Stomach smooth muscle (tissue), 2 donors: ENCODE measurements around the gene C1QTNF6.
"Not testable (repeated sequence)": the region's sequence is repeated elsewhere in the genome, so short reads cannot be mapped to it uniquely, and the experiment has no call there.

Experiments
- H3K27ac ChIP-seq: one replicate; pipeline ENCODE4 v1.7.0; 2013; ENCODE audit warnings: mild to moderate bottlenecking, low read length, inconsistent platforms
- H3K27me3 ChIP-seq, 2 donors: one replicate each; pipeline ENCODE4 v1.7.0; 2013; ENCODE audit warnings: low read length in 2 of 2; ENCODE audit not compliant: insufficient read depth in 2 of 2, control insufficient read depth in 1 of 2
- H3K36me3 ChIP-seq, 2 donors: one replicate each; pipeline ENCODE4 v1.7.0; 2013; ENCODE audit warnings: low read length in 2 of 2; ENCODE audit not compliant: control insufficient read depth in 2 of 2, insufficient read depth in 2 of 2
- H3K4me1 ChIP-seq: one replicate; pipeline ENCODE4 v1.7.0; 2013; ENCODE audit warnings: low read length; ENCODE audit not compliant: control insufficient read depth, insufficient read depth
- H3K4me3 ChIP-seq, 2 donors: one replicate each; pipeline ENCODE4 v1.7.0; 2013; ENCODE audit warnings: low read length in 2 of 2
- H3K9ac ChIP-seq, 2 donors: one replicate each; pipeline ENCODE4 v1.7.0; 2013; ENCODE audit warnings: low read length in 2 of 2, mild to moderate bottlenecking in 1 of 2
- H3K9me3 ChIP-seq, 2 donors: one replicate each; pipeline ENCODE4 v1.7.0; 2013; ENCODE audit warnings: low read length in 2 of 2; ENCODE audit not compliant: control insufficient read depth in 2 of 2
- donor health status: healthy.
- donor health status: Pancreatic carcinoma.

C1QTNF6 gene

GRCh38 chr22:37187891-37188761, at the start of gene C1QTNF6:
TSS of gene C1QTNF6 (minus strand) at chr22:37188247. CDS start at chr22:37188213, 34 bp downstream.
- Histone ChIP-seq H3K4me3 (peak within 1 kb of the TSS; percentile 34 to 66), H3K9me3 (no peaks in the 10 kb centered on the region), H3K36me3 (no peaks in the 10 kb centered on the region), H3K27me3 (peaks cover 0 to 8% of the 10 kb centered on the region in 2 donors), H3K27ac (peak within 1 kb of the TSS; percentile 69), H3K4me1 (peaks cover 21% of the 10 kb centered on the region), H3K9ac (peak within 1 kb of the TSS; percentile 50 to 71)

DNA sequence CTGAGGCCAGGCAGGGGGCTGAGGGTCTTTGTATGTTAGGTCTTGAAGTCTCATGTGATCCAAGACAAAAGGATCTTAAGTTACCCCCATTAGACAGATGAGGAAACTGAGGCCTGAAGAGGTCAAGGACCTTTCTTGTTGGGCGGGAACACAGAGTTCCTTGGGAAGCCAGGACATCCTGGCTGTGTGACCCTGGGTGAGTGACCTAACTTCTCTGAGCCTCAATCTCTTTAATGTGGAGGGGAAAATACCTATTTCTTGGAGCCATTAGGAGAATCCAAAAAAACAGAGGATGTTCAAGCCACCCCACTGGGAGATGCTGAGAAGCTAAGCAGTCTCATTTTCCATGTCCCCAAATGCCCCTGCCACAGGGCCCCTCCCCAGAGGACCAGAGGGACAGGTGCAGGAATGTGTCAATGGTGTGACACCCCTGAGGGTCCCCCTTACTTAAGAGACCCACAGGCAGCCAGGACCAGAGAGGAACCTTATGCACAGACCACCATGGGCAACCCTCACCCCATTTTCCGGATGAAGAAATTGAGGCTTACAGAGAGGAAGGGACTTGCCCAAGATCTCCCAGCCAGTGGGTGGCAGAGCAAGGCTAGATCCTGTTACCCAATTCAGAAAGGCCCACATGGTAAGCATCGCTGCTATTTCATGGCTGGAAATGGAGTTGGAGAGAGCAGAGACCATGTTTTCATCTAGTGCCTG, 48.0 kb upstream of the C1QTNF6 start:
- Histone ChIP-seq H3K4me1 (no peaks in the 10 kb centered on the region), H3K27me3 (peaks cover 28 to 33% of the 10 kb centered on the region in 2 donors), H3K27ac (no peak overlapping the region), H3K4me3 (no peak overlapping the region), H3K36me3 (no peaks in the 10 kb centered on the region), H3K9ac (no peak overlapping the region), H3K9me3 (no peaks in the 10 kb centered on the region)

- Histone ChIP-seq H3K27me3 (peaks cover 20 to 29% of the 10 kb centered on the region in 2 donors), H3K9ac (no peak overlapping the region), H3K9me3 (no peaks in the 10 kb centered on the region), H3K4me3 (no peak overlapping the region), H3K4me1 (no peaks in the 10 kb centered on the region), H3K36me3 (no peaks in the 10 kb centered on the region), H3K27ac (no peak overlapping the region)
These were observed 47.0 kb upstream of the C1QTNF6 start for GRCh38 chr22:37234736-37235711.

DNA sequence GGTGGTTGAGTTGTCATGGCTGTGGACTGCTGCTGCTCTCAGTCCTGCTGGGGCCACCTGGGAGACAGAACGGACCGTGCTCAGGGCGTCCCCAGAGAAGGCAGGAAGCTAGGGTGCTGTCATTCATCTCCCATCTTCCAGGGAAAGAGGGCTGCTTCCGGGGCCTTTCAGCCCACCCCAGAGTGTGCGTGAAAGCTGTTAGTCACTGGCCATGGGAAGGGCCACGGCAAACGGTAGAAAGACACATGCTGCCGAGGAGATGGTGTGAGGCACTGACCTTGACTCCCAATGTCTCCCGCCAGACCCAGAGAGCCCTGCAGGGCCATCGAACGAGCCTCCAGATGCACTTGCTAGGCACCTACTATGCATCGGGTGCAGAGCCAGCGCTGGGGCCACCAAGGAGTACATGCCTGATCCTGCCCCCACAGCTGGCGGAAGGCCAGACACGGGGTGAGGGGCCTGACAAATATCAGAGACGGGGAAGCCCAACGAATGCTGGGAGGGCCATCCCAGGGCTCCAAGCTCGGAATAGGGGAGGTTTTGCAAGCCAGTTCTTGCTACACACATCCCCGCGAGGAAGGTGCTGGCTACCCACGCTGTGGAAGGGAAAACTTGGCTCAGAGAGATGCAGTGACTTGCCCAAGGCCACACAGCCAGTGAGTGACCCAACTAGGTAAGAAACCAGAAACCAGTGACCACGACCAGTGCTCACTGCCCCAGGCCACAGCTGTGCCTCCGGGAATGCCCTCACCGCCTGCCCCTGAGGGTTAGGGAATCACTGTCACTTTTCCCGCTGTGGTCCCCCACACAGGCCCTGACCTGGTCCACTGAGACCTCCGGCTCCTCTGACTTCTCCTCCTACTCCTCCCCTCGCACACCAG, 45.9 kb upstream of the C1QTNF6 start:
- Histone ChIP-seq H3K27ac (no peak overlapping the region), H3K9me3 (no peaks in the 10 kb centered on the region), H3K4me1 (no peaks in the 10 kb centered on the region), H3K27me3 (peaks cover 20 to 29% of the 10 kb centered on the region in 2 donors), H3K36me3 (no peaks in the 10 kb centered on the region), H3K9ac (no peak overlapping the region), H3K4me3 (no peak overlapping the region)

GRCh38 chr22:37233371-37233750, 45.3 kb upstream of the C1QTNF6 start:
- peaks cover 20 to 27% of the 10 kb centered on the region in 2 donors for H3K27me3 ChIP-seq
- H3K4me1 ChIP-seq = not testable (repeated sequence)

DNA sequence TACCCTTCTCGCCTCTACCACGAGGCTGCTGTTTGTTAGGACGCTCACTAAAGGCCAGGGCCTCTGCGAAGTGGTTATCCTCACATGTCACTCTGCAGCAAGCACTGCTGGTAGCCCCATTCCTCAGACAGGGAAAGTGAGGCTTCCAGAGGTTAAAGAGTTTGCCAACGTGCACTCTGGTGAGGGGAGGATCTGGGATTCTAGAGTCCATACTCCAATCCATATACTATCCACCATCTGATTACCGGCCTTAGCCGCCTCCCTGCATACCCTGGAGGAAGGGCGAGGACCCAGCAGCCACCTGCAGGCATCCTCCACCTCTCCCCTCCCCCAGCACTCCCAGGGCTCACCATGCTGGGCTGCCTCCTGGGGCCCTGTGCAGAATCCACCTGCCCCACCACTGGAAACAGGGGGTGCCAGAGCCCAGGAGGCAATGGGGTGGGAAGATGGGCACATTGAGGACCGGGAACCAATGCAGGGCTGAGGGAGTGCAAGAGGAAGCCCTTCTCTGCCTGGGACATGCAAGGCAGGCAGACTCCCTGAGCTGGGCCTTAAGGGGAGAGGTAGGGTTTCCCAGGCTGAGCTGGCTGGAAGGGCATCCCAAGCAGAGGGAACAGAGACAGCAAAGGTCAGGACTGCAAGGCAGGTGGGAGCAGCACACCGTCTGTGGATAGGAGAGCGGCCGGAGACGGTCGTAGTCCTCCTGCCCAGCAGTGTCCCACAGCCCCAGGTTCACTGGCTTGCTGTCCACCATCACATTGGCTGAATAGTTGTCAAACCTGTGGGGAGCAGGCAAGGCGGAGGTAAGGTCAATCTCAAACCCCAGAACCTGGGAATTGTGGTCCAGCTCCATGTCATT, 44.3 kb upstream of the C1QTNF6 start:
- Histone ChIP-seq H3K27ac (no peak overlapping the region), H3K4me1 (no peaks in the 10 kb centered on the region), H3K36me3 (no peaks in the 10 kb centered on the region), H3K4me3 (no peak overlapping the region), H3K9me3 (no peaks in the 10 kb centered on the region), H3K9ac (no peak overlapping the region), H3K27me3 (peaks cover 20 to 29% of the 10 kb centered on the region in 2 donors)

More at GRCh38 chr22:37233371-37233750, 45.3 kb upstream of the C1QTNF6 start:
- not testable (repeated sequence) for H3K36me3 ChIP-seq, H3K9ac ChIP-seq, H3K27ac ChIP-seq, H3K4me3 ChIP-seq, H3K9me3 ChIP-seq

GRCh38 chr22:37231406-37232139, 43.5 kb upstream of the C1QTNF6 start:
- Histone ChIP-seq H3K27ac (no peak overlapping the region), H3K27me3 (peaks cover 20 to 29% of the 10 kb centered on the region in 2 donors), H3K9ac (no peak overlapping the region), H3K36me3 (no peaks in the 10 kb centered on the region), H3K4me3 (no peak overlapping the region), H3K4me1 (no peaks in the 10 kb centered on the region), H3K9me3 (no peaks in the 10 kb centered on the region)

DNA sequence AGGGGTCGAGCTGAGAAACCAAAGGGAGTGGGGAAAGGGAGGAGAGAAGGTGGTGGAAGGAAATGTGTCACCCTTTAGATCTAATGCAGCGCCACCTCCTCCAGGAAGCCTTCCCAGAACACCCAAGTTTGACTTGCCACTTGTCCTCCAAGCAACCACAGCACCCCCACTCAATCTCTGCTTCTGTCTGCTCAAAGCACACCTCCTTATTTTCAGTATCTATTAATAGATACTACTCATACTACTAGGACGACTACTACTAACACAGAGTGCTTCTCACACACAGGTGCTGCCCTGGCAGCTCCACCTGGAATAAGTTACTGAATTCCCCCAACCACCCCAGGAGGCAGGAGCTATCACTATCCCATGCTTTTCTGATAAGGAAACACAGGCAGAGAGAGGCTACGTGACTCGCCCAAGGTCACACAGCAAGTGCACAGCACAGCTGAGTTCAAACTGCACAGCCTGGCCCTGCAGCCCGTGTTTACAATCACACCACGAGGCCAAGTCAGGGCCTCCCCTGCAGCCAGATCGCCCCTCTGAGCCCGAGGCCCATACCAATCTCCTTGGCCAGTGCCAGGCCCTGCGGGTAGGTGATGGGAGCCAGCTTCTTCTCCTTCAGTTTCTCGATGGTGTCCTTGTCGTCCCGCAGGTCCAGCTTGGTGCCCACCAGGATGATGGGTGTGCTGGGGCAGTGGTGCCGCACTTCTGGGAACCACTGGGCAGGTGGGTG, 42.8 kb upstream of the C1QTNF6 start:
- no peak overlapping the region for H3K9ac ChIP-seq
- no peaks in the 10 kb centered on the region for H3K9me3 ChIP-seq
- H3K4me1 ChIP-seq = no peaks in the 10 kb centered on the region
- H3K27ac ChIP-seq = no peak overlapping the region
- peaks cover 16 to 25% of the 10 kb centered on the region in 2 donors for H3K27me3 ChIP-seq
- no peak overlapping the region for H3K4me3 ChIP-seq
- no peaks in the 10 kb centered on the region for H3K36me3 ChIP-seq
